A172 (cell line): ENCODE results near the gene STX18. TPM values are rescaled to one million over a fixed set of nuclear protein-coding genes. Genes with fewer than 3 reads are reported as not detected.
"Not testable (repeated sequence)": the region's sequence is repeated elsewhere in the genome, so short reads cannot be mapped to it uniquely, and the experiment has no call there.

Experiments
- DNase-seq: peaks from one replicate; pipeline ENCODE4 v3.0.0-alpha.2; 2015; ENCODE audit warnings: low spot score
- total RNA-seq: library from RNA; depleted of rRNA; stranded (reverse); fragments of >200 nt; shearing (Covaris generic); gene quantifications from 2 replicates; pipeline ENCODE4 v1.2.3, GENCODE V29; 2014; rRNA removed

The STX18 gene
- total RNA-seq, result 36.0 and 43.8 TPM in 2 replicates

DNA sequence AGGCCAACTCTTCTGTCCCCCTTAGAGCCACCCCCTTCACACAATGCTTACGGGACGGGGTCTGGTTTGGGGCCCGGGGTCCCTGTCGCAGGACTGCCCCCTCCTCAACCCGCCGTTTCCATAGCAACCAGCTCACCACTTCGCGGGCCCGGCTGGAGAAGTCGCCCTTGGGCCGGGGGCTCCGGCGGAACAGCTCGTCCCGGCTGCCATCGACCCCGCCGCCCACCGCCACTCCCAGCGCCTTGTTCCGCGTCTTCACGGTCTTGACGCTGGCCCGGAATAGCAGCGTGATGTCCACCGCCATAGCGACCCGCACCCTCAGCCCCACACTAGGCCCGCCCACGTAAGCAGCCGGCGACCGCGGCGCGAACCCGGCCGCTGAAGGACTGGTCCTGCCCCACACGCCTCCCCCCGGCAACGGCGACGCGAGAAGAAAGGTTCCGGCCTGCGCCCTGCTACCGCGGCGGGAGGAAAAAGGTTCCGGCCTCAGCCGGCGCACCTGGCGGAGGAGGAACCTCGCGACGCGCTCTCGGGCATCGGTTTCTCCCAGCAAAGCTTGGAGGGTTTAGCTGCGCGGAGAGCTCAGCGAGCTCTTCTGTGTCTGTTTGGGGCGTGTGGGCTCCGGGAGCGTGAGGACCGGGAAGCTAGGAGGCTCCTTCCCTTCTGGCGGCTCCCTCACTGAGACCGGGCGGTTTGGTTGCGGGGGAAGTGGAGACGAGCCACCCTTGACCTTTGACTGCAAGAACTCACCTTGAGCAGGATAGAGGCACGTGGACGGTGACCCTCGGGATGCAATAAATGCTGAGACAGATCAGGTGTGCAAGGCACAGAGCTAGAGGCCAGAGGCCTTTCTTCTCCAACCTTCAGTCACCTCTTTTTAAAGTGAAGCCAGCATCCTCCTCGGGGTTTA, at the start of gene STX18:
Gene STX18 (minus strand): TSS at position 388 of the 910 bp plus-strand sequence. CDS start 84 bp downstream, at position 304.
- peak; percentile 49 for DNase-seq

DNA sequence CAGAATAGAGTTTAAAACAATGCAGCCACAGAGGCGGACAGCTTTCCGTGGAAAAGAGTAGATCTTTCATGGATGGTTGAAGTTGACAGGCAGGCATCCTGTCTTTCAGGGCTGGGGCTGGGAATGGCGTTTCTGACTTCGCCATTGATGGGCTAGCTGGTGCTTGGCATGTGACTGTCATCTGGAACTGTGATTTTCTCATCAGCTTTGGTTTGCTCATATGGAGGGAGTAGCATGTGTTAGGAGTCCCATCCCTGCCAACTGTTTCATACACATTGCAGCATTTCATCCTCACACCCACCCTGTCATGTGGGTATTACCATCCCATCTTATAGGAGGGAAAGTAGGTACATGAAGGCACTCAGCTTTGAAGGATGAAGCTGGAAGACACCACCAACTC, 49.2 kb upstream of the STX18 start:
- DNase-seq, result no peak

- no peak for DNase-seq
Observed at GRCh38 chr4:4590546-4590945, 48.7 kb upstream of the STX18 start.

- no peak for DNase-seq
Observed at GRCh38 chr4:4585012-4585670, 43.3 kb upstream of the STX18 start.

DNA sequence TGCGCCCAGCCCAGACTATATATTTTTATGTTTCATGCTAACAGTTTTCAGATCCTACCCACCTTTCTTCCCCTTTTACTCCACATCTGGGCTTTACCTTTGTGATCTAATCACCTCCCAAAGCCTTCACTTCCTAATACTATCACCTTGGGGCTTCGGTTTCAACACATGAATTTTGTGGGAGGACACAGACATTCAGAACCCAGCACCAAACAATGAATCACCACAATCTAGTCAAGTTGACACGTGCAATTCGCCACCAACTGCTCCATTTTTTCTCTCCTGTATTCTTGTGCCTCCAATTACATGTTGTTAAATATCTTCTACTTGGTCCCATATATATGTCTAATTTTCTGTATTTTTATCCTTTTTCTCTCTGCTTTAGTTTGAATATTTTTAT, 41.8 kb upstream of the STX18 start:
- DNase-seq, result no peak

- no peak for DNase-seq
Observed at GRCh38 chr4:4582653-4583052, 40.8 kb upstream of the STX18 start.

GRCh38 chr4:4580494-4580893, 38.6 kb upstream of the STX18 start:
- no peak for DNase-seq

DNA sequence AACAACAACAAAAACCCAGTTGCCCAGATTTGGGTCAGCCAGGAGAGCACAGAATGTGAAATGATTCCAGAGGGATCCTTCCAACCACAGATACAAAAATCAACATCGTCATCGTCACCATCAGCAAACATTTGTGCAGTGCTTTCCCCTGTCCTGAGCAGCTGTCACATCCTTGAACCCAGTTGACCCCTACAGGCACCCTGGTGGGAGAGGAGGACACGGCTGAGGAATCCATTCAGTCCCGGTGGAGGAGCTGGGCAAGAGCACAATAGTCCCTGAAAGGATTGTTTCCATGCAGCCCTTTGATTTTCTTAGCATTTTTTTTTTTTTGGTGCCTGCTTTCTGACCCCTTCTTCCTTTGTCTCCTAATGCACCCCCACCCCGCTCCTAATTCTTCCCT, 37.1 kb upstream of the STX18 start:
- DNase-seq, result no peak

- DNase-seq, result no peak
Observed at GRCh38 chr4:4577359-4577875, 35.6 kb upstream of the STX18 start.

DNA sequence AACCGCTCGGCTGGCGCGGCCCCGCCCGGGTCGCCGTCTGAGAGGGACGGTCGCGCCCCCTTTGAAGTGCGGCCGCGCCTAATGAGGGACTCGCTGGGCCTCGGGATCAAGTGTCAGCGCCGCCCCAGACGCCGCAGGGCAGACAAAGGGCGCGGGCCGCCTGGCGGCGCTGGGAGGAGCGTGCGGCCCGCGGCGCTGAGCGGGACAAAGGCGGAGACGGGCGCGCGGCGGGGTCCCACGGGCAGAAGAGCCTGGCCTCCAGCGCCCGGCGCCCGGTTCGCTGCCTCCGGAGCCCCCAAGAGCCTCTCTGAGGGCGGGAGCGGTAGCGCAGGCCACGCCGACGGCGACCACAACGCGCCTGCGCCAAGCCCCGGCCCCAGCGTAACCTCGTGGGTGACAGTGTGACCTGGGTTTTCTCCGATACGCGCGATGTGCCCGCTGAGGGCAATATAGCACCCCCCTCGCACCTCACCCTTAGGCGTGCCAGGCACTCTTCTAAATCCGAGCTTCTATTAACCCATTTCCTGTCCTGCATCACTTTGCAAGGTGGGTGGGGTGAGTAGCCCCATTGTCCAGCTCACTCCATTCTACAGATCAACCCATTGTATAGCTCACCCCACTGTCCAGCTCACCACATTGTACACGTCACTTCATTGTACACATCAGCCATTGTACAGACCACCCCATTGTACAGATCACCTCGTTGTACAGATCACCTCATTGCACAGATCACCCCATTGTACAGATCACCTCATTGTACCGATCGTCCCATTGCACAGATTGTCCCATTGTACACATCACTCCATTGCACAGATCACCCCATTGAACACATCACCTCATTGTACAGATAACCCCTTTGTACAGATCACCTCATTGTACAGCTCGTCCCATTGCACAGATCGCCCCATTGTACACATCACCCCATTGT, 33.7 kb upstream of the STX18 start:
- no peak for DNase-seq

- peak; percentile 40 for DNase-seq
Observed at GRCh38 chr4:4574792-4575191, 32.9 kb upstream of the STX18 start.

DNA sequence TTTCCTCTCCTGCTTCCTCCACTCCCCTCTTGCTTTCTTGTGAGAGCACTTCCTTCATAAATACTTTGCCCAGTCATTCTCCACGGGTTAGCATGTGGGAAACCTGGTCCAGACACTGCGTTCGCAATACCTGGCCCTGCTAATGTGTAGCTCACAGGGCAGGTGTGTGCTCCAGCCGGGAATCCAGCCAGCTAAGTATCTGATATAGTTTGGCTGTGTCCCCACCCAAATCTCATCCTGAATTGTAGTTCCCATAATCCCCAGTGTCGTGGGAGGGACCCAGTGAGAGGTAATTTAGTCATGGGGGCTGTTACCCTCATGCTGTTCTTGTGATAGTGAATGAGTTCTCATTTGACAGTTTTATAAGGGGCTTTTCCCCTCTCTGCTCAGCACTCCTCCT, 32.2 kb upstream of the STX18 start:
- DNase-seq, result no peak

- DNase-seq, result no peak
Observed at GRCh38 chr4:4572821-4573220, 31.0 kb upstream of the STX18 start.

DNA sequence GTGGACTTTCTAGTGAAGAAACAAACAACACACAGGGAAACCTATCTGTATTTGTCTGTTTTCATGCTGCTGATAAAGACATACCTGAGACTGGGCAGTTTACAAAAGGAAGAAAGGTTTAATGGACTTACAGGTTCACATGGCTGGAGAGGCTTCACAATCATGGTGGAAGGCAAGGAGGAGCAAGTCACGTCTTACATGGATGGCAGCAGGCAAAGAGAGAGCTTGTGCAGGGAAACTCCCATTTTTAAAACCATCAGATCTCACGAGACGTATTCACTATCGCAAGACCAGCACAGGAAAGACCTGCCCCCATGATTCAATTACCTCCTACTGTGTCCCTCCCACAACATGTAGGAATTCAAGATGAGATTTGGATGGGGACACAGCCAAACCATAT, 28.0 kb upstream of the STX18 start:
- not testable (repeated sequence) for DNase-seq

DNA sequence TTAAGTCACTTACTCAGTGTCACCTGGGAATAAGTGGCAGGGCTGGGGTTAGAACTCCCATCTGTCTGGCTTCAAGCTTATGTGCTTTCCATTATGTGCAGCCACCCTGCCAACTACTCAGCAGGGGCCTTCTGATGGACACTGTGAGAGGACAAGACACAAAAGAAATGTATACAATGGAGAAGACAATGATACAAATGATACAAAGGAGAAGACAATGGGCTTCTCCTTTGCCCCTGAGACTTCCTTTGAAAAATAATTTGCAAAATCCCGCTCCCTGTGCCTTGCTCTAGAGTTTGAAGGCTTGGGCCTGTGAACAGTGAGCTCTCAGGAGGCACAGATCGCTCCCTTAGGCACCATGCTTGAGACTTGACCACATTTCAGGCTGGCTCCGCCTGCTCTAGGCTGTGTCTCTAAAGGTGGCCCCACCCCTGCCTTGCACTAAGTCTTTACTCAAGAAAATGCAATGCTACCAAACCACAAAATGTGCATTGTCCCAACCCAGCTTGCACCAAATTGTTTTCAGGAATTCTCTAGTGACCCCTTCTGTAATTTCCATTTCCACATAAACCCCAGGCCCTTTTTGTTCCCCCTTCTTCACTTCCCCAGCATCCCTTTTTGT, 27.1 kb upstream of the STX18 start:
- no peak for DNase-seq

DNA sequence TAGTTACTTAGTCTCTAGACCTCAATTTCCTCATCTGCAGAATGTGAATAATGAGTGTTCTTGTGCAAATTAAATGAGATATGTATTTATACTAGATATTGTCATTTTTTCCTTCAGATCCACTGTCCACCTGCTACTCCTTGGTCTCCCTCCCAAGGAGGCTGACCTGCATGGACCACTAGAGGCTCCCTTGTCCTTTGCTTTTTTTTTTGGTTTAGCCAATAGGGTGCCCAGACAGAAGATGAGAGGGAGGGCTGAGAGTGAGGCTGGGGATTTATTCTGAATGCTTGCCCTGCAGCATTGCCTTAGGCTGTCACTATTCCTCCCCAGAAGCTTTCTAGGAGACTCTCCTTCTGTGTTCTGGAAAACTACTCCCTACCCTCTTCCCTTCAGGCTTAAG, 24.5 kb upstream of the STX18 start:
- DNase-seq, result not testable (repeated sequence)

- DNase-seq, result no peak
Observed at GRCh38 chr4:4564522-4564921, 22.7 kb upstream of the STX18 start.

DNA sequence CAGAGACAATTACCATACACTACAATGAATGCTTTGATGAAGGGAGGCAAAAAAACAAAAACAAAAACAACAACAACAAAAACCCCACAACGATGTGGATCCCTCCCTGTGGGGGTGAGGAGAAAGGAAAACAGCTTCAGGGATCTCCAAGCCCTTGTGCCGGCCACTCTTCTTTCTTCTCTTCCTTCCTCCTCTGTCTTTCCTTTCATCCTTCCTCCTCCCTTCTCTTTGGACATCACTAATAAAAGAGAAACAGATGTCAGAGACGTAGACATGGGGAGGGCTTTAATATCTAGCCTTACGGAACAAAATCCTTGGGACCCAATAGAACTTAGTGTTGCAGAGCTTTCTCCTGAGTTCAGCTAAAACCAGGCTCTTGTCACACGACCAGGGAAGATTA, 18.8 kb upstream of the STX18 start:
- DNase-seq, result no peak

DNA sequence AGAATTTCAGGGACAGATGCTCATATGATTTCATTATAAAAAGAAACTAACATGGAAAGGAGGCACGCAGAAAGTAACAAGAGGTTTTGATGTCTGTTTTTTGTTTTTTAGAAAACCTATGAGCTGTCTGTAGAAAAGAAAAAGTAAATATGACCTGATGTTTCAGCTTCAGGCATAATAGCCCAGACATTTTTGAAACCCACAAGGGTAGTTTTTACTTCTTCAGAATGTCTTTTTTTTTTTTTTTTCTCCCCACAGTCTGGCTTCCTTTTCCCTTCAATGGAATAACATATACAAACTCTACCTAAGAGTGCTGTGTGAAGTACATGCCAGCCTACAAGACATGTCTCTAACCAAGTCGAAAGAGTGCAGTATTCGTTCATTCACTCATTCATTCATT, 18.3 kb upstream of the STX18 start:
- DNase-seq, result no peak

- DNase-seq, result peak; percentile 70
Observed at GRCh38 chr4:4559596-4559995, 17.7 kb upstream of the STX18 start.

DNA sequence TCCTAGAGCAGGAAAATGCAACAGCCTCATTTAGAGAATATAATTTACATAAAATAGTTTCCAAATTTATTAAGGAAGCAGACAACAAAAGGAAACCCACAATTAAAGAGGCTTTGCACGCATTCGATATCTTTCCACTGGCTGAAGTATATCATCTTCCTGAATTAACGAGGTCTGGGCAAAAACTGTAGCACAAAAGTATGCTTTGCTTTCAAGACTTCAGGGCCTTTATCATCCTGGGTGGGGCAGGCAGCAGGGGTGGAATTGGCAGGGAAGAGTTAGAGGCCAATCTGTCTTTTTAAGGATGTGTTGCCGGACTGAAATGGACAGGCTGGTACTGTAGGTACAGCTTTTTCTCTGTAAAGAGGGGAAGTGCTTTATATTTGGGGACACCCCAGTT, 17.0 kb upstream of the STX18 start:
- DNase-seq, result peak; percentile 10
